ENCODE data around the gene NR5A1.

Gene NR5A1

GRCh38 chr9:124527781-124528180, 20.6 kb upstream of the NR5A1 start:
- no peak for DNase-seq (ENCODE audit: low spot score)
- TF ChIP-seq CTCF (IDR thresholded peaks at IDR 0.05; ENCODE audit: extremely low read depth, missing control alignments), result no peak

- no peak for DNase-seq (ENCODE audit: low spot score)
- no peak for TF ChIP-seq CTCF (IDR thresholded peaks at IDR 0.05; ENCODE audit: extremely low read depth, missing control alignments)
Measured at GRCh38 chr9:124526174-124526573, 19.0 kb upstream of the NR5A1 start.

- no peak for DNase-seq (ENCODE audit: low spot score)
- TF ChIP-seq CTCF (IDR thresholded peaks at IDR 0.05; ENCODE audit: extremely low read depth, missing control alignments), result no peak
Measured at GRCh38 chr9:124522121-124523098, 15.2 kb upstream of the NR5A1 start.

- no peak for DNase-seq (ENCODE audit: low spot score)
- no peak for TF ChIP-seq CTCF (IDR thresholded peaks at IDR 0.05; ENCODE audit: extremely low read depth, missing control alignments)
Measured at GRCh38 chr9:124521142-124521541, 13.9 kb upstream of the NR5A1 start.

- DNase-seq (ENCODE audit: low spot score), result no peak
- no peak for TF ChIP-seq CTCF (IDR thresholded peaks at IDR 0.05; ENCODE audit: extremely low read depth, missing control alignments)
Measured at GRCh38 chr9:124520206-124520596, 13.0 kb upstream of the NR5A1 start.

GRCh38 chr9:124518116-124518515, 10.9 kb upstream of the NR5A1 start:
- no peak for DNase-seq (ENCODE audit: low spot score)
- TF ChIP-seq CTCF (IDR thresholded peaks at IDR 0.05; ENCODE audit: extremely low read depth, missing control alignments), result no peak

GRCh38 chr9:124517600-124517999, 10.4 kb upstream of the NR5A1 start:
- TF ChIP-seq CTCF (IDR thresholded peaks at IDR 0.05; ENCODE audit: extremely low read depth, missing control alignments), result no peak
- no peak for DNase-seq (ENCODE audit: low spot score)

Data from GM20000 (cell line).